ENCODE results near the gene WDR74. TPM values are rescaled to one million over a fixed set of nuclear protein-coding genes. Genes with fewer than 3 reads are reported as not detected.

WDR74 gene
- total and polyA plus RNA-seq, 2 of the 13 experiments (the other 11 are each of a cell fraction or from before 2014, with no cell fraction given) = 77.0 to 83.3 TPM

DNA sequence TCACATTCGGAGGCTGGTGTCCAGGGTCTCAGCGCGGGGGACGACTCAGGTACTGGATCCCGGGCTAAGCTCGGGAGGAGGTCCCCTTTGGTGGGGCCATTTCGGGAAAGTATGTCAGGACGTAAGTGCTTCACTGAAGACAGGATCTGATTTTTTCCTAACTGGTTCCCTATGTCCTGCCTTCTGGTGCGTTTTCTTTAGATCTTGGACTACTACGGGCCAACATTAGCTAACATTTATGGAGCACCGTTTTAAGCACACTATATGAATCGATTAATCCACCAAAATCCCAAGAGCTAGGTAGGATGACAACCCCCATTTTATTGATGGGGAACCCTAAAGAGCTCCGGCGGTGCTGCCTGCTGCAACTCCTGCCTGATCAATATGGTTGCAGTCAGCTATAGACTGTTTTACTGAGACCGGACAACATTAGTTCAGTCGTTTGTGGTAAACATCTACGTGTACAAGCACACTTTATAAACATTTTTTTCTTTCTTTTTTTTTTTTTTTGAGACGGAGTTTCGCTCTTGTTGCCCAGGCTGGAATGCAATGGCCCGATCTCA is 17.0 kb upstream of the WDR74 start (continued):
- TF ChIP-seq, protein P1, sequence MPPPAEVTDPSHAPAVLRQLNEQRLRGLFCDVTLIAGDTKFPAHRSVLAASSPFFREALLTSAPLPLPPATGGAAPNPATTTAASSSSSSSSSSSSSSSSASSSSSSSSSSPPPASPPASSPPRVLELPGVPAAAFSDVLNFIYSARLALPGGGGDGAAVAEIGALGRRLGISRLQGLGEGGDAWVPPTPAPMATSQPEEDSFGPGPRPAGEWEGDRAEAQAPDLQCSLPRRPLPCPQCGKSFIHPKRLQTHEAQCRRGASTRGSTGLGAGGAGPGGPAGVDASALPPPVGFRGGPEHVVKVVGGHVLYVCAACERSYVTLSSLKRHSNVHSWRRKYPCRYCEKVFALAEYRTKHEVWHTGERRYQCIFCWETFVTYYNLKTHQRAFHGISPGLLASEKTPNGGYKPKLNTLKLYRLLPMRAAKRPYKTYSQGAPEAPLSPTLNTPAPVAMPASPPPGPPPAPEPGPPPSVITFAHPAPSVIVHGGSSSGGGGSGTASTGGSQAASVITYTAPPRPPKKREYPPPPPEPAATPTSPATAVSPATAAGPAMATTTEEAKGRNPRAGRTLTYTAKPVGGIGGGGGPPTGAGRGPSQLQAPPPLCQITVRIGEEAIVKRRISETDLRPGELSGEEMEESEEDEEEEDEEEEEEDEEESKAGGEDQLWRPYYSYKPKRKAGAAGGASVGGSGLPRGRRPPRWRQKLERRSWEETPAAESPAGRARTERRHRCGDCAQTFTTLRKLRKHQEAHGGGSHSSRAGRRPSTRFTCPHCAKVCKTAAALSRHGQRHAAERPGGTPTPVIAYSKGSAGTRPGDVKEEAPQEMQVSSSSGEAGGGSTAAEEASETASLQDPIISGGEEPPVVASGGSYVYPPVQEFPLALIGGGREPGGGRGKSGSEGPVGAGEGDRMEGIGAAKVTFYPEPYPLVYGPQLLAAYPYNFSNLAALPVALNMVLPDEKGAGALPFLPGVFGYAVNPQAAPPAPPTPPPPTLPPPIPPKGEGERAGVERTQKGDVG (CRISPR knock-in tag; IDR thresholded peaks at IDR 0.05; ENCODE audit: borderline replicate concordance) = no peak
- TF ChIP-seq MEIS1 (CRISPR knock-in tag; IDR thresholded peaks at IDR 0.05; ENCODE audit: borderline replicate concordance) (peak; percentile 2; the same call in 1 of the 2 replicates), ZNF777 (CRISPR knock-in tag; IDR thresholded peaks at IDR 0.05) (no peak; the same call in 1 of the 2 replicates), GLI4 (CRISPR knock-in tag; IDR thresholded peaks at IDR 0.05; ENCODE audit: borderline replicate concordance) (no peak), ZNF256 (CRISPR knock-in tag; conservative IDR thresholded peaks at IDR 0.05) (no peak; the same call in 1 of the 2 replicates), ZSCAN12 (CRISPR knock-in tag; IDR thresholded peaks at IDR 0.05) (no peak), MATR3 (CRISPR knock-in tag; IDR thresholded peaks at IDR 0.05) (no peak), U2AF2 (IDR thresholded peaks at IDR 0.05; ENCODE audit: low read depth, low read length) (no peak), NR2F2 (IDR thresholded peaks at IDR 0.05; ENCODE audit: borderline replicate concordance, low read depth) (0 out of 2 replicates have a peak, but pooled peaks have one; percentile 44), TBP (CRISPR knock-in tag; IDR thresholded peaks at IDR 0.05) (no peak), GABPB1 (CRISPR knock-in tag; IDR thresholded peaks at IDR 0.05) (no peak), SETDB1 (CRISPR knock-in tag; IDR thresholded peaks at IDR 0.05; ENCODE audit: borderline replicate concordance) (no peak), ELF4 (CRISPR knock-in tag; IDR thresholded peaks at IDR 0.05; ENCODE audit: borderline replicate concordance) (no peak; the same call in 1 of the 2 replicates), MBD4 (IDR thresholded peaks at IDR 0.05; ENCODE audit: borderline replicate concordance, low read length) (no peak)
- TF ChIP-seq, protein P2, sequence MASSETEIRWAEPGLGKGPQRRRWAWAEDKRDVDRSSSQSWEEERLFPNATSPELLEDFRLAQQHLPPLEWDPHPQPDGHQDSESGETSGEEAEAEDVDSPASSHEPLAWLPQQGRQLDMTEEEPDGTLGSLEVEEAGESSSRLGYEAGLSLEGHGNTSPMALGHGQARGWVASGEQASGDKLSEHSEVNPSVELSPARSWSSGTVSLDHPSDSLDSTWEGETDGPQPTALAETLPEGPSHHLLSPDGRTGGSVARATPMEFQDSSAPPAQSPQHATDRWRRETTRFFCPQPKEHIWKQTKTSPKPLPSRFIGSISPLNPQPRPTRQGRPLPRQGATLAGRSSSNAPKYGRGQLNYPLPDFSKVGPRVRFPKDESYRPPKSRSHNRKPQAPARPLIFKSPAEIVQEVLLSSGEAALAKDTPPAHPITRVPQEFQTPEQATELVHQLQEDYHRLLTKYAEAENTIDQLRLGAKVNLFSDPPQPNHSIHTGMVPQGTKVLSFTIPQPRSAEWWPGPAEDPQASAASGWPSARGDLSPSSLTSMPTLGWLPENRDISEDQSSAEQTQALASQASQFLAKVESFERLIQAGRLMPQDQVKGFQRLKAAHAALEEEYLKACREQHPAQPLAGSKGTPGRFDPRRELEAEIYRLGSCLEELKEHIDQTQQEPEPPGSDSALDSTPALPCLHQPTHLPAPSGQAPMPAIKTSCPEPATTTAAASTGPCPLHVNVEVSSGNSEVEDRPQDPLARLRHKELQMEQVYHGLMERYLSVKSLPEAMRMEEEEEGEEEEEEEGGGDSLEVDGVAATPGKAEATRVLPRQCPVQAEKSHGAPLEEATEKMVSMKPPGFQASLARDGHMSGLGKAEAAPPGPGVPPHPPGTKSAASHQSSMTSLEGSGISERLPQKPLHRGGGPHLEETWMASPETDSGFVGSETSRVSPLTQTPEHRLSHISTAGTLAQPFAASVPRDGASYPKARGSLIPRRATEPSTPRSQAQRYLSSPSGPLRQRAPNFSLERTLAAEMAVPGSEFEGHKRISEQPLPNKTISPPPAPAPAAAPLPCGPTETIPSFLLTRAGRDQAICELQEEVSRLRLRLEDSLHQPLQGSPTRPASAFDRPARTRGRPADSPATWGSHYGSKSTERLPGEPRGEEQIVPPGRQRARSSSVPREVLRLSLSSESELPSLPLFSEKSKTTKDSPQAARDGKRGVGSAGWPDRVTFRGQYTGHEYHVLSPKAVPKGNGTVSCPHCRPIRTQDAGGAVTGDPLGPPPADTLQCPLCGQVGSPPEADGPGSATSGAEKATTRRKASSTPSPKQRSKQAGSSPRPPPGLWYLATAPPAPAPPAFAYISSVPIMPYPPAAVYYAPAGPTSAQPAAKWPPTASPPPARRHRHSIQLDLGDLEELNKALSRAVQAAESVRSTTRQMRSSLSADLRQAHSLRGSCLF (CRISPR knock-in tag; IDR thresholded peaks at IDR 0.05; ENCODE audit: borderline replicate concordance) = no peak; the same call in 1 of the 2 replicates
- TF ChIP-seq, protein P3, sequence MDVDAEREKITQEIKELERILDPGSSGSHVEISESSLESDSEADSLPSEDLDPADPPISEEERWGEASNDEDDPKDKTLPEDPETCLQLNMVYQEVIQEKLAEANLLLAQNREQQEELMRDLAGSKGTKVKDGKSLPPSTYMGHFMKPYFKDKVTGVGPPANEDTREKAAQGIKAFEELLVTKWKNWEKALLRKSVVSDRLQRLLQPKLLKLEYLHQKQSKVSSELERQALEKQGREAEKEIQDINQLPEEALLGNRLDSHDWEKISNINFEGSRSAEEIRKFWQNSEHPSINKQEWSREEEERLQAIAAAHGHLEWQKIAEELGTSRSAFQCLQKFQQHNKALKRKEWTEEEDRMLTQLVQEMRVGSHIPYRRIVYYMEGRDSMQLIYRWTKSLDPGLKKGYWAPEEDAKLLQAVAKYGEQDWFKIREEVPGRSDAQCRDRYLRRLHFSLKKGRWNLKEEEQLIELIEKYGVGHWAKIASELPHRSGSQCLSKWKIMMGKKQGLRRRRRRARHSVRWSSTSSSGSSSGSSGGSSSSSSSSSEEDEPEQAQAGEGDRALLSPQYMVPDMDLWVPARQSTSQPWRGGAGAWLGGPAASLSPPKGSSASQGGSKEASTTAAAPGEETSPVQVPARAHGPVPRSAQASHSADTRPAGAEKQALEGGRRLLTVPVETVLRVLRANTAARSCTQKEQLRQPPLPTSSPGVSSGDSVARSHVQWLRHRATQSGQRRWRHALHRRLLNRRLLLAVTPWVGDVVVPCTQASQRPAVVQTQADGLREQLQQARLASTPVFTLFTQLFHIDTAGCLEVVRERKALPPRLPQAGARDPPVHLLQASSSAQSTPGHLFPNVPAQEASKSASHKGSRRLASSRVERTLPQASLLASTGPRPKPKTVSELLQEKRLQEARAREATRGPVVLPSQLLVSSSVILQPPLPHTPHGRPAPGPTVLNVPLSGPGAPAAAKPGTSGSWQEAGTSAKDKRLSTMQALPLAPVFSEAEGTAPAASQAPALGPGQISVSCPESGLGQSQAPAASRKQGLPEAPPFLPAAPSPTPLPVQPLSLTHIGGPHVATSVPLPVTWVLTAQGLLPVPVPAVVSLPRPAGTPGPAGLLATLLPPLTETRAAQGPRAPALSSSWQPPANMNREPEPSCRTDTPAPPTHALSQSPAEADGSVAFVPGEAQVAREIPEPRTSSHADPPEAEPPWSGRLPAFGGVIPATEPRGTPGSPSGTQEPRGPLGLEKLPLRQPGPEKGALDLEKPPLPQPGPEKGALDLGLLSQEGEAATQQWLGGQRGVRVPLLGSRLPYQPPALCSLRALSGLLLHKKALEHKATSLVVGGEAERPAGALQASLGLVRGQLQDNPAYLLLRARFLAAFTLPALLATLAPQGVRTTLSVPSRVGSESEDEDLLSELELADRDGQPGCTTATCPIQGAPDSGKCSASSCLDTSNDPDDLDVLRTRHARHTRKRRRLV (CRISPR knock-in tag; IDR thresholded peaks at IDR 0.05) = 0 out of 2 replicates have a peak, but pooled peaks have one; percentile 12

Measured in HepG2 (cell line).